Ecto neural progenitor cell (in vitro differentiated cells): ENCODE data around the gene CHN1.

Experiments
- DNase-seq: peaks from one replicate; pipeline ENCODE4 v3.0.0-alpha.2; 2018; ENCODE audit warnings: low spot score

The CHN1 gene

GRCh38 chr2:174766271-174766670 lies 238.9 kb downstream of the CHN1 start:
- no peak for DNase-seq

- no peak for DNase-seq
These were observed 239.6 kb downstream of the CHN1 start for GRCh38 chr2:174765576-174765975.

- DNase-seq, result no peak
These were observed 240.6 kb downstream of the CHN1 start, which contains the start of gene CHRNA1 for GRCh38 chr2:174764280-174765255. Gene CHRNA1 (minus strand): TSS chr2:174764472. CDS start chr2:174764394, 78 bp downstream.

GRCh38 chr2:174763780-174764179 lies 241.4 kb downstream of the CHN1 start:
- no peak for DNase-seq

GRCh38 chr2:174762464-174762863 lies 242.7 kb downstream of the CHN1 start:
- no peak for DNase-seq

- no peak for DNase-seq
These were observed 243.3 kb downstream of the CHN1 start for GRCh38 chr2:174761837-174762236.

GRCh38 chr2:174760845-174761473 lies 244.2 kb downstream of the CHN1 start:
- no peak for DNase-seq

- no peak for DNase-seq
These were observed 245.7 kb downstream of the CHN1 start for GRCh38 chr2:174759381-174760065.

- DNase-seq, result no peak
These were observed 248.4 kb downstream of the CHN1 start for GRCh38 chr2:174756743-174757142.

GRCh38 chr2:174753038-174753633 lies 252.0 kb downstream of the CHN1 start:
- DNase-seq, result no peak

GRCh38 chr2:174752403-174753037 lies 252.7 kb downstream of the CHN1 start:
- no peak for DNase-seq

GRCh38 chr2:174750923-174751441 lies 254.2 kb downstream of the CHN1 start:
- no peak for DNase-seq

- no peak for DNase-seq
These were observed 255.4 kb downstream of the CHN1 start for GRCh38 chr2:174749793-174750192.

GRCh38 chr2:174748948-174749347 lies 256.2 kb downstream of the CHN1 start:
- peak; percentile 76 for DNase-seq
